ENCODE results near the gene RCSD1. TPM values are rescaled to one million over a fixed set of nuclear protein-coding genes. Genes with fewer than 3 reads are reported as not detected.

The RCSD1 gene
- total RNA-seq: 10 to 100 TPM; 11.1 to 11.9 TPM

GRCh38 chr1:167629681-167630567 lies at the start of gene RCSD1:
RCSD1 (plus strand) TSS chr1:167630232; CDS start chr1:167630424, 192 bp downstream.
- Histone ChIP-seq H3K36me3 (no peaks in the 10 kb centered on the region), H3K27ac (peak within 1 kb of the TSS in 1 of 2 donors; percentile 71), H3K27me3 (replicated peaks; ENCODE audit: insufficient read depth) (no peaks in the 10 kb centered on the region), H3K4me1 (ENCODE audit: control insufficient read depth in 1 of 2, low read depth in 2 of 2) (peaks cover 7 to 30% of the 10 kb centered on the region in 2 donors), H3K4me3 (peak within 1 kb of the TSS; percentile 90), H3K9me3 (no peaks in the 10 kb centered on the region)
- DNase-seq (ENCODE audit: low spot score) (no peak), ATAC-seq (ENCODE audit: insufficient number of reproducible peaks, low FRiP score, low read depth) (no peak)
- no peak for TF ChIP-seq CTCF (IDR thresholded peaks at IDR 0.05)

- Histone ChIP-seq H3K36me3 (no peaks in the 10 kb centered on the region), H3K4me3 (no peak overlapping the region), H3K4me1 (ENCODE audit: control insufficient read depth in 1 of 2, low read depth in 2 of 2) (no peaks in the 10 kb centered on the region), H3K27ac (no peak overlapping the region), H3K9me3 (no peaks in the 10 kb centered on the region), H3K27me3 (replicated peaks; ENCODE audit: insufficient read depth) (no peaks in the 10 kb centered on the region)
- DNase-seq (ENCODE audit: low spot score) (no peak), ATAC-seq (ENCODE audit: insufficient number of reproducible peaks, low FRiP score, low read depth) (no peak)
- TF ChIP-seq CTCF (IDR thresholded peaks at IDR 0.05): no peak
Measured at GRCh38 chr1:167582064-167582463, 48.0 kb upstream of the RCSD1 start.

- no peak for ATAC-seq (ENCODE audit: insufficient number of reproducible peaks, low FRiP score, low read depth)
- Histone ChIP-seq H3K4me3 (no peak overlapping the region), H3K27ac (no peak overlapping the region), H3K4me1 (ENCODE audit: control insufficient read depth in 1 of 2, low read depth in 2 of 2) (no peaks in the 10 kb centered on the region), H3K36me3 (no peaks in the 10 kb centered on the region), H3K27me3 (replicated peaks; ENCODE audit: insufficient read depth) (no peaks in the 10 kb centered on the region), H3K9me3 (no peaks in the 10 kb centered on the region)
- DNase-seq (ENCODE audit: low spot score): no peak
- TF ChIP-seq CTCF (IDR thresholded peaks at IDR 0.05): no peak
Measured at GRCh38 chr1:167582722-167583121, 47.3 kb upstream of the RCSD1 start.

- H3K4me1 ChIP-seq (ENCODE audit: control insufficient read depth in 1 of 2, low read depth in 2 of 2): no peaks in the 10 kb centered on the region
- TF ChIP-seq CTCF (IDR thresholded peaks at IDR 0.05): no peak
- no peak for DNase-seq (ENCODE audit: low spot score)
- no peaks in the 10 kb centered on the region for H3K27me3 ChIP-seq (replicated peaks; ENCODE audit: insufficient read depth)
- H3K4me3 ChIP-seq: no peak overlapping the region
- no peaks in the 10 kb centered on the region for H3K36me3 ChIP-seq
- no peaks in the 10 kb centered on the region for H3K9me3 ChIP-seq
- no peak for ATAC-seq (ENCODE audit: insufficient number of reproducible peaks, low FRiP score, low read depth)
- H3K27ac ChIP-seq: no peak overlapping the region
Measured at GRCh38 chr1:167584581-167584980, 45.5 kb upstream of the RCSD1 start.

- H3K9me3 ChIP-seq: no peaks in the 10 kb centered on the region
- TF ChIP-seq CTCF (IDR thresholded peaks at IDR 0.05): no peak
- no peaks in the 10 kb centered on the region for H3K27me3 ChIP-seq (replicated peaks; ENCODE audit: insufficient read depth)
- H3K27ac ChIP-seq: no peak overlapping the region
- H3K36me3 ChIP-seq: no peaks in the 10 kb centered on the region
- no peak for DNase-seq (ENCODE audit: low spot score)
- no peaks in the 10 kb centered on the region for H3K4me1 ChIP-seq (ENCODE audit: control insufficient read depth in 1 of 2, low read depth in 2 of 2)
- H3K4me3 ChIP-seq: no peak overlapping the region
- no peak for ATAC-seq (ENCODE audit: insufficient number of reproducible peaks, low FRiP score, low read depth)
Measured at GRCh38 chr1:167587342-167587741, 42.7 kb upstream of the RCSD1 start.
